Prostate gland (tissue), 2 donors: ENCODE measurements around the gene SPRED3. TPM values are rescaled to one million over a fixed set of nuclear protein-coding genes. Genes with fewer than 3 reads are reported as not detected.

Source experiments
- DNase-seq: peaks from one replicate; pipeline ENCODE4 v3.0.0-alpha.2; 2019; ENCODE audit warnings: low spot score
- H3K27ac ChIP-seq, 2 donors: fragments of 200-600 bp; sonication (generic); 2 replicates each; pipeline ENCODE4 v1.5.1; 2017 to 2019
- H3K27me3 ChIP-seq: fragments of 200-600 bp; sonication (generic); replicated peaks from 2 replicates; pipeline ENCODE4 v1.5.1; 2019; ENCODE audit not compliant: insufficient read depth
- H3K36me3 ChIP-seq, 2 donors: fragments of 200-600 bp; sonication (generic); 1 replicate in 1 of 2; 2 replicates in 1 of 2; pipeline versions ENCODE4 v1.5.1 to v1.8.1; 2017 to 2019
- H3K4me1 ChIP-seq: fragments of 200-600 bp; sonication (generic); replicated peaks from 2 replicates; pipeline ENCODE4 v1.5.1; 2019
- H3K4me3 ChIP-seq, 2 donors: fragments of 200-600 bp; sonication (generic); 2 replicates each; pipeline ENCODE4 v1.5.1; 2017 to 2019
- H3K9me3 ChIP-seq: fragments of 200-600 bp; sonication (generic); 2 replicates; pipeline ENCODE4 v1.5.1; 2017
- POLR2A ChIP-seq: fragments of 450-650 bp; IDR thresholded peaks from one replicate; pipeline ENCODE4 v1.6.1; 2016; ENCODE audit warnings: antibody characterized with exemption, mild to moderate bottlenecking
- POLR2AphosphoS5 ChIP-seq: sonication (generic); formaldehyde crosslinking; IDR thresholded peaks from one replicate; pipeline ENCODE4 v1.6.1; 2017; ENCODE audit warnings: antibody characterized with exemption
- WGBS: methylation state at CpG from one replicate; pipeline ENCODE4 v1.1.5; 2018; 5-methylcytosine and 5-hydroxymethylcytosine counted together
- intact Hi-C: fragments of 100-400 bp; cut with DNase I; formaldehyde crosslinking; loops from one replicate; pipeline ENCODE4 v1.14.2; 2022
- total RNA-seq, 2 donors: library from RNA; depleted of rRNA; stranded (reverse); fragments of >200 nt; gene quantifications; one replicate each; pipeline ENCODE4 v1.1.0, GENCODE V29; 2016
- TF ChIP-seq, protein P1 (sequence below), 4 experiments: fragments of 200-600 bp in 2 of 4; fragments of 450-650 bp in 2 of 4; sonication (generic) in 2 of 4; IDR thresholded peaks; 1 replicate in 3 of 4; 2 replicates in 1 of 4; pipeline ENCODE4 v1.5.1; 2016 to 2019; ENCODE audit warnings: antibody characterized with exemption in 4 of 4, mild to moderate bottlenecking in 2 of 4, moderate library complexity in 2 of 4

Gene SPRED3
- total RNA-seq, 2 donors from 2014 or later = 0.82 to 3.3 TPM

GRCh38 chr19:38375748-38376147, 12.7 kb upstream of the SPRED3 start:
- intact Hi-C loops = loop anchor here (2.0 kb wide), 1 partner anchor 39 kb away; no protein-coding TSS in a partner anchor
- no peaks in the 10 kb centered on the region for H3K9me3 ChIP-seq
- H3K4me1 ChIP-seq = peaks cover 14% of the 10 kb centered on the region
- H3K27me3 ChIP-seq = no peaks in the 10 kb centered on the region
- peak; percentile 58 for DNase-seq
- peak overlapping the region; percentile 75 to 87 for H3K4me3 ChIP-seq
- H3K27ac ChIP-seq = peak overlapping the region; percentile 93
- TF ChIP-seq POLR2AphosphoS5 = peak; percentile 83
- TF ChIP-seq POLR2A = no peak
- H3K36me3 ChIP-seq = peaks cover 1 to 6% of the 10 kb centered on the region in 2 donors
- 46% methylated on average over 5 of the region's 5 CpGs for WGBS

GRCh38 chr19:38376576-38376975, 11.9 kb upstream of the SPRED3 start:
- intact Hi-C loops = no loop called here
- WGBS = 74% methylated on average over 3 of the region's 3 CpGs
- Histone ChIP-seq H3K36me3 (peaks cover 8 to 10% of the 10 kb centered on the region in 2 donors), H3K4me1 (peaks cover 14% of the 10 kb centered on the region), H3K27me3 (no peaks in the 10 kb centered on the region), H3K27ac (no peak overlapping the region), H3K9me3 (no peaks in the 10 kb centered on the region), H3K4me3 (no peak overlapping the region)
- no peak for DNase-seq
- TF ChIP-seq POLR2A = no peak
- TF ChIP-seq, protein P1, sequence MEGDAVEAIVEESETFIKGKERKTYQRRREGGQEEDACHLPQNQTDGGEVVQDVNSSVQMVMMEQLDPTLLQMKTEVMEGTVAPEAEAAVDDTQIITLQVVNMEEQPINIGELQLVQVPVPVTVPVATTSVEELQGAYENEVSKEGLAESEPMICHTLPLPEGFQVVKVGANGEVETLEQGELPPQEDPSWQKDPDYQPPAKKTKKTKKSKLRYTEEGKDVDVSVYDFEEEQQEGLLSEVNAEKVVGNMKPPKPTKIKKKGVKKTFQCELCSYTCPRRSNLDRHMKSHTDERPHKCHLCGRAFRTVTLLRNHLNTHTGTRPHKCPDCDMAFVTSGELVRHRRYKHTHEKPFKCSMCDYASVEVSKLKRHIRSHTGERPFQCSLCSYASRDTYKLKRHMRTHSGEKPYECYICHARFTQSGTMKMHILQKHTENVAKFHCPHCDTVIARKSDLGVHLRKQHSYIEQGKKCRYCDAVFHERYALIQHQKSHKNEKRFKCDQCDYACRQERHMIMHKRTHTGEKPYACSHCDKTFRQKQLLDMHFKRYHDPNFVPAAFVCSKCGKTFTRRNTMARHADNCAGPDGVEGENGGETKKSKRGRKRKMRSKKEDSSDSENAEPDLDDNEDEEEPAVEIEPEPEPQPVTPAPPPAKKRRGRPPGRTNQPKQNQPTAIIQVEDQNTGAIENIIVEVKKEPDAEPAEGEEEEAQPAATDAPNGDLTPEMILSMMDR (IDR thresholded peaks at IDR 0.05) = no peak
- TF ChIP-seq POLR2AphosphoS5 = no peak

DNA sequence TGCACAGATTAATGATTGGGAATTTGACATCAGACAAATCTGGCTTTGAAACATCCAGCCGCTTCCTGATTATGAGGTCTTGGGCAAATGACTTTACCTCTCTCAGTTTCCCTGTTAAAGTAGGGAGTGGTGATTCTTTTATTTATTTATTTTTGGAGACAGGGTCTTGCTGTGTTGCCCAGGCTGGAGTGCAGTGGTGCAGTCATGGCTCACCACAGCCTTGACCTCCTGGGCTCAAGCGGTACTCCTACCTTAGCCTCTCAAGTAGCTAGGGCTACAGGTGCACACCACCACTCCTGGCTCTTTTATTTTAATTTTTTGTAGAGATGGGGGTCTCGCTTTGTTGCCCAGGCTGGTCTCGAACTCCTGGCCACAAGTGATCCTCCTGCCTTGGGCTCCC, 11.4 kb upstream of the SPRED3 start:
- H3K9me3 ChIP-seq = no peaks in the 10 kb centered on the region
- H3K27ac ChIP-seq = no peak overlapping the region
- no peak overlapping the region for H3K4me3 ChIP-seq
- H3K4me1 ChIP-seq = peaks cover 14% of the 10 kb centered on the region
- WGBS = 98% methylated on average over 4 of the region's 4 CpGs
- H3K27me3 ChIP-seq = no peaks in the 10 kb centered on the region
- H3K36me3 ChIP-seq = peaks cover 12% of the 10 kb centered on the region in 2 donors
- no peak for TF ChIP-seq POLR2A
- no peak for TF ChIP-seq POLR2AphosphoS5
- TF ChIP-seq, protein P1 (IDR thresholded peaks at IDR 0.05) = no peak
- no peak for DNase-seq
- intact Hi-C loops = no loop called here

DNA sequence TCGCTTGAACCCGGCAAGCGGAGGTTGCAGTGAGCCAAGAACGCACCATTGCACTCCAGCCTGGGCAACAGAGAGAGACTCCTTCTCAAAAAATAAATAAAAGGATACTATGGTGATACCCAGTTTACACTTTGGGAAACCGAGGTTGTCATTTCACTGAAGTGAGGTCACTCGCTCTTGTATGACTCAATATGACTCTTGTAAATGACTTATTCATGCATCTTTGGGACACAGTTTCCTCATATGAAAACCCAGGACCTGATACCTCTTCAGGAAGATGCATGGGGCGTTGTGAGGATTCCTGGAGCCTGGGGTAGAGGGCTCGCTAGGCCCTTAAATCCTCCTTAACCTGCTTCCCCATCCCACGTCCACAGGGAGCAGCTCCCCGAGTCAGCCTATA, 9.6 kb upstream of the SPRED3 start:
- Histone ChIP-seq H3K4me3 (no peak overlapping the region), H3K27ac (no peak overlapping the region), H3K36me3 (peaks cover 12 to 28% of the 10 kb centered on the region in 2 donors), H3K4me1 (peaks cover 14% of the 10 kb centered on the region), H3K9me3 (no peaks in the 10 kb centered on the region), H3K27me3 (no peaks in the 10 kb centered on the region)
- TF ChIP-seq POLR2A (no peak), POLR2AphosphoS5 (no peak)
- TF ChIP-seq, protein P1 (IDR thresholded peaks at IDR 0.05) = no peak
- intact Hi-C loops = no loop called here
- WGBS = 92% methylated on average over 10 of the region's 10 CpGs
- DNase-seq = no peak

DNA sequence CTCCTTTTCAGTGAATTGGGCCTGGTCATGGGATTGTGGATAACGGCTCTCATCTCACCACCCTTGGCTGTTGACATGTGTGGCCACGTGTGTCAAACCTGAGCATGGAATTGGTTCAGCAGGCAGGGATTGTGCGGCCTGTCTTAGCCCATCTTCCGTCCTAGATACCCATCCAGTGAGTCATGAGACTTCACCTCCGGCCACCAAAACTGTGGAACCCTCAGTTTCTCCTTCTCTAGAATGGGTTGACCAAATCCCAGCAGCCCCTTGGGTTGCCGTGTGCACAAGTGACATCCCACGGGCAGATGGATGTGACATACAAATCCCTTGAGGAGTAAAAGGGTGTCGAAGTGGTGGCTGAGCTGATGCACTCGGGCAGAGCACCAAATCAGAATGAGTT, 7.4 kb upstream of the SPRED3 start:
- WGBS = 89% methylated on average over 9 of the region's 9 CpGs
- peaks cover 8% of the 10 kb centered on the region for H3K4me1 ChIP-seq
- peaks cover 12 to 37% of the 10 kb centered on the region in 2 donors for H3K36me3 ChIP-seq

More for the DNA sequence above, 7.4 kb upstream of the SPRED3 start:
- no peak for DNase-seq
- H3K27me3 ChIP-seq = no peaks in the 10 kb centered on the region
- TF ChIP-seq, protein P1 (IDR thresholded peaks at IDR 0.05) = no peak
- no peak for TF ChIP-seq POLR2A
- no peak for TF ChIP-seq POLR2AphosphoS5
- H3K9me3 ChIP-seq = no peaks in the 10 kb centered on the region
- H3K4me3 ChIP-seq = no peak overlapping the region
- H3K27ac ChIP-seq = no peak overlapping the region
- intact Hi-C loops = no loop called here
